NCI-H1105 treated with DMSO at 0.1 percent for 48 hours (cell line): Measurements from ENCODE around the gene CNOT9.

Experiments
- DNase-seq: peaks from one replicate; lab custom pipeline; 2025; lab: John Stamatoyannopoulos, UW

The CNOT9 gene

GRCh38 chr2:218644721-218645120 lies 76.1 kb downstream of the CNOT9 start:
- no peak for DNase-seq

- DNase-seq, result no peak
Observed at GRCh38 chr2:218645126-218645525, 76.5 kb downstream of the CNOT9 start.
